ENCODE measurements around the gene SPECC1.
"Not testable (repeated sequence)": the region's sequence is repeated elsewhere in the genome, so short reads cannot be mapped to it uniquely, and the experiment has no call there.

Gene SPECC1

DNA sequence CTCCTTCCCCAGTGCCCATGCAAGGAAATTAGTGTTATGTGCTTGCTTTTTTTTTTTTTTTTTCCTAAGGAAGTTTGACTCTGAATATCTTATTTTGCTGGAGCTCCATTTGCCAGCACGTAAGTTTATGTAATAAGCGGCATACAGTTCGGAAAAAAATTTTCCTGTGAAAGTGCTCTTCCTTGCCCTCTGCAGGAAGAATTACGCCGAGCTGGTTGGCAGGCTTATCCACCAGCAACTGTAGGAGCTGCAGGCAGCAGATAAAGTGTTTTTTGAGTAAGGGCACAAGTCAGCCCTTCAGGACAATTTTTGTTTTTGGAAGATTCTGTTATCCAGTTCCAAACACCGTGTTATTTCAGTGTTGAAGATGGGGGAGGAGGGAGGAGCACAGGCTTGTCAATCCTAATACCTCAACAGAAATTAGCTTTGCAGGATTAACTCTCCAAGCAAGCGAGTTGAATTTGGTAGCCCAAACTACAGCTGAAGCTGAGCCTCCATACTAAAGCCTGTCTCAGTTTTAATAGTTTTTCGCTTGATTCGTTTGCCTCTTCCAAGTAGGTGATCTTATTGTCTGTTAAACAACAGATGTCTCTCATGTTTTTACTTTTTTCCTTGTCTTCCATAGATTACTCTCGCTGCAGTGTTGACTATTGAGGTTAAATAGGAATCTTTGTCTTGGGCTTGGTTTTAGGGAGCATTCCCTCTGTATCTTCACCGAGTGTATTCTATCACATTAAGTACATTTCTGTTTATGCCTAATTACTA lies 1.1 kb downstream of the SPECC1 start:
- peak; percentile 80 for DNase-seq

DNA sequence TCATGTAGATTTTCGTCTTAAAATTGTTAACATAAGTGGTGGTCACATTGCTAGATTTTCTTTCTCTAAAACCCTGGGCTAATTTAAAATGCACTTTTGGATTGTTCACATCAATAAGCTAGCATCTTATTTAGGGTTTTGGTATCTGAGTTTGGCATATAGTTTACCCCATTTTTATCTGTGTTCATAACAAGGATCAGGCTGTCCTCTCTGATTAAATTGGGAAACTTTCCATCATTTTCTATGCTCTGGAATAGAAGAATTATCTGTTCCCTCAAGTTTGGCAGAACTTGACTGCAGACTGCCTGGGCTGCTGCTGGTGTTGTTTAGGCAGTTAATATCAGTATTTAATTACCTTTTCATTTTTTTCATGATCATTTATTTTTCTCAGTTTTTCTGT lies 1.8 kb downstream of the SPECC1 start:
- no peak for DNase-seq

- DNase-seq = no peak
These were observed 2.9 kb downstream of the SPECC1 start for GRCh38 chr17:20012017-20012536.

DNA sequence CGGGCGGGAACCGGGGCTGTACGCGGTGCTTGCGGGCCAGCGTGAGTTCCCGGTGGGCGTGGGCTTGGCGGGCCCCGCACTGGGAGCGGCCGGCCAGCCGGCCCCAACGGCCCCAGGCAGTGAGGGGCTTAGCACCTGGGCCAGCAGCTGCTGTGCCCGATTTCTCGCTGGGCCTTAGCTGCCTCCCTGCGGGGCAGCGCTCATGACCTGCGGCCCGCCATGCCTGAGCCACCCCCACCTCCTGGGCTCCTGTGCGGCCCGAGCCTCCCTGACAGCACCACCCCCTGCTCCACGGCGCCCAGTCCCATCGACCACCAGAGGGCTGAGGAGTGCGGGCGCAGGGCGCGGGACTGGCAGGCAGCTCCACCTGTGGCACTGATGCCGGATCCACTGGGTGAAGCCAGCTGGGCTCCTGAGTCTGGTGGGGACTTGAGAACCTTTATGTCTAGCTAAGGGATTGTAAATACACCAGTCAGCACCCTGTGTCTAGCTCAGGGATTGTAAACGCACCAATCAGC lies 7.4 kb downstream of the SPECC1 start:
- not testable (repeated sequence) for DNase-seq

DNA sequence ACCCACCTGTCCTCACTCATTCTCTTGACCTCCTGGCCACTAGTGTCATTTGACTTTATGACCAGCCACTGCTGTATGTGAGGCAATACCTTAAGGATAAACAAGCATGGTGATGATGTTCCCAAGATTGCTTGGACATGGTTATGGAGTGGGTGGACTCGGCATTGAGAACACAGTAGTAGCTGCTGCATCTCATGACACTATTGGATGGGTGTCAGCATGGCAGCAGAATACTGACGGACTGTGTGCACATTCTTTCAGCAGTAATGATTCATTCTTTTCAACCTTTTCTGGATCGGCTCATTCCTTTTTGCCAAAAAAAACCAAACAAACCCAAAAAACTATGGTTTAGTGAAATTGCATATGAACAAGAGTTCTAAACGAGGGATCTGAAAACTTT lies 13.5 kb downstream of the SPECC1 start:
- DNase-seq = no peak

GRCh38 chr17:20026960-20027359 lies 17.8 kb downstream of the SPECC1 start:
- DNase-seq = no peak

GRCh38 chr17:20028443-20028842 lies 19.3 kb downstream of the SPECC1 start:
- DNase-seq = no peak

DNA sequence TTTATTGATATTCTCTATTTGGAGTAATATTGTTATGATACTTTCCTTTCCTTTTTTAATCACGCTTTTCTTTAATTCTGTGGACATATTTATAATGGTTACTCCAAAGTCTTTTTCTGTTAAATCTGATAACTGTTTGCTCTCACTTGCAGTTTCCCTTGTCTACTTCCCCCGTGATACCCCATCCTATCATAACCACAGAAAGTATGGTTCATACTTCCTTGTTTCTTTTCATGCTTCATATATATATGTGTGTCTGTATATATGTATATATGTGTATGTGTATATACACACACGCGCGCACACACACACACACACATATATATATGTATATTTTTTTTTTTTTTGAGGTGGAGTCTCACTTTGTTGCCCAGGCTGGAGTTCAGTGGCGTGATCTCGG lies 23.5 kb downstream of the SPECC1 start:
- DNase-seq = no peak

GRCh38 chr17:20033415-20033814 lies 24.3 kb downstream of the SPECC1 start:
- DNase-seq = no peak

- no peak for DNase-seq
These were observed 26.3 kb downstream of the SPECC1 start for GRCh38 chr17:20035501-20035900.

GRCh38 chr17:20037286-20037685 lies 28.1 kb downstream of the SPECC1 start:
- not testable (repeated sequence) for DNase-seq

DNA sequence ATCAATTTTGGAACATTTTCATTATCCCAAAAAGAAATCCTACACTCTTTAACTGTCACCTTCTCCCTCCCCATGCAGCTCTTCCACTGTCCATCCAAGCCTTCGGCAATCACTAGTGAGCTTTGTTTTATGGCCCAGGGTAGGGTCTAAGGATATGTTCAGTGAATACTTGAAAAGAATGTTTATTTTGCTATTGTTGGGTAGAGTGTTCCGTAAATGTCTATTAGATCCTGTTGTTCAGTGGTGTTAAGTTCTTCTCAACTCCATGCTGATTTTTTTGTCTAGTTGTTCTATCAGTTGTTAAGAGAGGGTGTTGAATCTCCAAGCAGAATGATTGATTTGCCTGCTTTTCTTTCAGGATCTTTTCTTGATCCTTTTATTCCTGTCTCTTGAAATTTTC lies 29.9 kb downstream of the SPECC1 start:
- no peak for DNase-seq

DNA sequence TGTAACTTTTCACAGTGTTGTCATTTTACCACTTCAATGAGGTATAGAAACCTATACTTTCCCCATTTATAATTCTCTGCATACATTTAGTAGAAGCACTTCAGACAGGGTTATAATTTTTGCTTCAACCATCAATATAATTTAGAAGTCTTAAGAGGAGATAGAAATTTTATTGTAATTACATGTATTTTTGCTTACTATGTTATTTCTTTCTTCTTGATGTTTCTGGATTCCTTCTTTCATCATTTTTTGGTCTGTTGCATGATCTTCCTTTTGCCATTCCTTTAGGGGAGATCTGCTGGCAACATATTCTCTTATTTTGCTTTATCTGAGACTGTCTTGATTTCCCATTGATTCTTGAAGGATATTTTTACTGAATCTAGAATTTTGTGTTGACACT lies 31.1 kb downstream of the SPECC1 start:
- DNase-seq = no peak

DNA sequence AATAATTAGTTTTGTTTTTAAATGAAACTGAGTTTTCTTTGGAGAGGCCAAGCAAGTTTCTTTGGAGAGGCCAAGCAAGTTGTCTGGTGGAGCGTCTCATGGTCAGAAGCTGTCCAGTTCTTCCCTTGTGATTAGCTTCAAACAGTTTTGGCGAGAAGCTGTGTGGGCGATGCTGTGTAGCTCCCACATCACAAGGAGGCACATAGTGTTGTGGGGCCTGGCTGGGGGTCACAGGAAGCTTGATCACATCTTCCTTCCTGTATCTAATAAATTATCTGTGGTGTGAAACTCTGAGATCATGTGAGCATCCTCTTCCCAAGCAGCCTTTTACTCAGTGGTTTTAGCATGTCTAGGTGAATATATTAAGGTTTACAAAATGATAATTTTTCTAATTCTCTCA lies 33.9 kb downstream of the SPECC1 start:
- no peak for DNase-seq

DNA sequence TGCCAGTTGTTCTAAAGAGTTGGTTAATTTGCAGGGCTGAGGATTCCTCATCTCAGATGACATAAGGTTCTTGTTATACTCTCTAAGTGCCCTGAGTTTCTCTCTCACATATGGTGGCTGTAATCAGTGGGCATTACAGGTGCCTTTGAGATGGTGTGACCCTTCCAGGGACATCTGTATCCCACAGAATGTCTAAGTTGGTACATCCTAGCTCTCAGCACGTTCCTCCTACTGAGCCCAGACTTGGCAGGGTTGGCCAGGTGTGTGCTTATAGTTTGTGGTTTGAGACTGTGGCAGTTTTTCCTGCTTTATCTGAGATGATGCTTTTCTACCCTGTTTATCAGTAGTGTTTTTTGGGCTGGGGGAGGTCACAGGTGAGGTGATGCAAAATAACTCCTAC lies 36.3 kb downstream of the SPECC1 start:
- no peak for DNase-seq

DNA sequence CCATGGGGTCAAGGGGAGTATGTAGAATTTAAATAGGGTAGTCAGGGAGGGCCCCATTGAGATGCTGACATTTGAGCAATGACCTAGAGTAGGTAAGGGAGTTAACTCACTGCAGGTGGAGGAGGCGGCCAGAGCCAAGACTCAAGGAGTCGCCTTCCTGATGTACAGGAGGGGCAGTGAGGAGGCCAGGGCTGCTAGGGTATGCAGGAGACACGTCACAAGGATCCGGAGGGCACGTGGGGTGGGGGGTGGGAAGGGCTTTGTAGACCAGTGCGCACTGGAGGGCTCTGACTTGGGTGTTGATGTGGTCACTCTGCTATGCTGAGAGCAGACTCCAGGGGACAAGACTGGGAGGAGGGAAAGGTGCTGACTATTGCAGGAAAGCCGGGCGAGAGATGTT lies 37.5 kb downstream of the SPECC1 start:
- no peak for DNase-seq

GRCh38 chr17:20051624-20052023 lies 42.5 kb downstream of the SPECC1 start:
- DNase-seq = no peak

GRCh38 chr17:20053361-20053964 lies 44.3 kb downstream of the SPECC1 start:
- no peak for DNase-seq

GRCh38 chr17:20059728-20060188 lies 50.6 kb downstream of the SPECC1 start:
- DNase-seq = no peak

GRCh38 chr17:20063665-20064648 lies 54.8 kb downstream of the SPECC1 start:
- DNase-seq = peak; percentile 71

DNA sequence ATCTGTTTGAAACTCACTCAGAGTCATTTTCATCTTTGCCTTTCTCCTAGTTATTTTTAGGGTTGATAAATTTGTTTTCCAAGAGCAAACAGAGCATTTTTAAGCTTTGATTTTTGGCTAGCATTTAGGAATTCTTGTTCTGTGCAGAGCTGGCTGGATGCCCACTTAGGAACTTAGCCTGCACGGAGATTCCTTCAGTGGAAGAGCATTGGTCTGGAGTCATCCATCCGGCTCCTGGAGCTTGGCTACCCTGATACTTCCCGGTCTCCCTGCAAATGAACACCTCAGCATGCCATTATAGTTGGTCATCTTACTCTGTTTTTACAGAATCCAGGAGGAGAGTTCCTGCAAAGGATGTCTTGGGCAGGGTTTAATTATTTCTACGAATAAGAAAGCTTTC lies 57.1 kb downstream of the SPECC1 start:
- DNase-seq = no peak

DNA sequence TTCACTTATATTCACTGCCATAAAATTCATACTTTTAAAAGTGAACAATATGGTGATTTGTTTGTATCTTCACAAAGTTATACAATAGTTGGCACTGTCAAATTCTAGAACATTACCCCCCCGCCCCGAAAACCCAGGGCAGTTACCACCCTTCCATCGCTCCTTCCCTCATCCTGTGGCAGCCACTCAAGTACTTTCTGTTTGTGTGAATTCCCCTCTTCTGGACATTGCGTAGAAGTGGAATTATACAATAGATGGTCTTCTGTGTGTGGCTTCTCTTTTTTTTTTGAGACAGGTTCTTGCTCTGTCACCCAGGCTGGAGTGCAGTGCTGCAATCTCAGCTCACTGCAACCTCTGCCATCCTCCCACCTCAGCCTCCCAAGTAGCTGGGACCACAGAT lies 58.6 kb downstream of the SPECC1 start:
- DNase-seq = no peak

DNA sequence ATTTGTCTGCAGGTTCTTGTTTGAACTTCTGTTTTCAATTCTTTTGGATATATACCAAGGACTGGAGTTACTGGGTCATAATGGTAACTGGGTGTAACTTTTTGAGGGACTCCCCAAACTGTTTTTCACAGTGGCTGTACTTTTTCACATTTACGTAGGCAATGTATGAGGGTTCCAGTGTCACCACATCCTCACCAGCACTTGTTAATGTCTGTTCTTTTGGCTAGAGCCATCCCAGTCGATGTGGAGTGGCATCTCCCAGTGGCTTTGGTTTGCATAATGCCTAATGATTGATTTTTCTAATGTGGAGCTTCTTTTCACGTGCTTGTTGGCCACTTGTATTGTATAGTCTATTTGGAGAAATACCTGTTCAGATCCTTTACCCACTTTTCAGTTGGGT lies 59.3 kb downstream of the SPECC1 start:
- DNase-seq = no peak

Measured in midbrain (tissue), 1 donor.